H1 (cell line): ENCODE measurements around the gene ZRANB3. TPM values are rescaled to one million over a fixed set of nuclear protein-coding genes. Genes with fewer than 3 reads are reported as not detected.
"Not testable (repeated sequence)": the region's sequence is repeated elsewhere in the genome, so short reads cannot be mapped to it uniquely, and the experiment has no call there.

ENCODE experiments used
- CTCF ChIA-PET: fragments of 300-600 bp; sonication (Branson Sonifier 250); formaldehyde crosslinking; loops from one replicate; lab custom pipeline; 2021; ENCODE audit not compliant: partially characterized antibody; lab: Charles Lee
- POLR2A ChIA-PET: fragments of 300-600 bp; sonication (Branson Sonifier 250); formaldehyde crosslinking; loops from one replicate; lab custom pipeline; 2021; ENCODE audit warnings: inconsistent platforms; ENCODE audit not compliant: partially characterized antibody; lab: Charles Lee
- DNase-seq, 2 experiments: peaks; one replicate each; pipeline versions ENCODE4 v3.0.0 to v3.0.0-alpha.2; 2010 to 2022; ENCODE audit warnings: low spot score in 2 of 2, low read depth in 1 of 2, mixed read lengths in 1 of 2
- FAIRE-seq: peaks from 2 replicates; lab custom pipeline; 2011; peaks lifted over from hg19 to GRCh38; lab: Jason Lieb, UNC
- H2AFZ ChIP-seq: 2 replicates; pipeline ENCODE4 v1.8.1; 2012; ENCODE audit warnings: low read length, inconsistent platforms
- H2AK5ac ChIP-seq: 2 replicates; pipeline ENCODE4 v1.6.1; 2013; ENCODE audit warnings: low read depth, low read length
- H2BK120ac ChIP-seq: replicated peaks from 2 replicates; pipeline ENCODE3; 2013; ENCODE audit warnings: low read depth, low read length, inconsistent platforms
- H2BK12ac ChIP-seq: 2 replicates; pipeline ENCODE4 v1.6.1; 2013; ENCODE audit warnings: low read depth, low read length
- H2BK15ac ChIP-seq: 2 replicates; pipeline ENCODE4 v1.6.1; 2013; ENCODE audit warnings: low read length
- H2BK20ac ChIP-seq: 2 replicates; pipeline ENCODE4 v1.6.1; 2013; ENCODE audit warnings: low read length
- H2BK5ac ChIP-seq: 2 replicates; pipeline ENCODE4 v1.6.1; 2013; ENCODE audit warnings: low read depth, low read length
- H3K14ac ChIP-seq: 2 replicates; pipeline ENCODE4 v1.6.1; 2013; ENCODE audit warnings: inconsistent platforms; ENCODE audit not compliant: insufficient read length
- H3K18ac ChIP-seq: 2 replicates; pipeline ENCODE4 v1.6.1; 2013; ENCODE audit warnings: low read length; ENCODE audit errors: extremely low read depth
- H3K23ac ChIP-seq: 2 replicates; pipeline ENCODE4 v1.6.1; 2013; ENCODE audit warnings: inconsistent platforms; ENCODE audit not compliant: insufficient read length
- H3K23me2 ChIP-seq: 2 replicates; pipeline ENCODE4 v1.6.1; 2013; ENCODE audit warnings: low read depth, low read length
- H3K27ac ChIP-seq: 2 replicates; pipeline ENCODE4 v1.6.1; 2011; ENCODE audit warnings: low read depth, low read length, inconsistent platforms
- H3K27me3 ChIP-seq, 4 experiments: replicated peaks in 1 of 4; 1 replicate in 1 of 4; 2 replicates in 3 of 4; pipeline versions ENCODE4 v1.6.1 to v1.8.1; 2011 to 2013; ENCODE audit warnings: low read length in 3 of 4, mild to moderate bottlenecking in 3 of 4, inconsistent platforms in 2 of 4, mixed read lengths in 2 of 4, moderate library complexity in 1 of 4; ENCODE audit not compliant: control insufficient read depth in 3 of 4, insufficient read depth in 3 of 4; ENCODE audit errors: extremely low read depth in 1 of 4
- H3K36me3 ChIP-seq, 4 experiments: 2 replicates each; pipeline versions ENCODE4 v1.6.1 to v1.8.1; 2011 to 2013; ENCODE audit warnings: mild to moderate bottlenecking in 4 of 4, low read length in 3 of 4, moderate library complexity in 2 of 4, control low read depth in 1 of 4, inconsistent platforms in 1 of 4; ENCODE audit not compliant: insufficient read depth in 4 of 4, control insufficient read depth in 2 of 4
- H3K4ac ChIP-seq: replicated peaks from 2 replicates; pipeline ENCODE3; 2013; ENCODE audit warnings: low read length, low read depth, mixed read lengths, inconsistent platforms; ENCODE audit not compliant: insufficient read length
- H3K4me1 ChIP-seq, 4 experiments: replicated peaks in 1 of 4; 1 replicate in 1 of 4; 2 replicates in 3 of 4; pipeline versions ENCODE4 v1.6.1 to v1.8.1; 2011 to 2013; ENCODE audit warnings: low read length in 3 of 4, inconsistent platforms in 2 of 4, mixed read lengths in 1 of 4; ENCODE audit not compliant: insufficient read depth in 4 of 4, control insufficient read depth in 3 of 4
- H3K4me2 ChIP-seq, 2 experiments: 2 replicates each; pipeline versions ENCODE4 v1.6.1 to v1.8.1; 2011 to 2013; ENCODE audit warnings: low read depth in 2 of 2, low read length in 2 of 2, control low read depth in 1 of 2, inconsistent platforms in 1 of 2, mild to moderate bottlenecking in 1 of 2; ENCODE audit not compliant: insufficient read depth in 1 of 2
- H3K4me3 ChIP-seq, 4 experiments: fragments of 200-600, 300-600 bp in 1 of 4; sonication (generic), shearing (Covaris generic), sonication (Bioruptor Twin) in 1 of 4; 2 replicates each; pipeline versions ENCODE4 v1.5.1 to v1.8.1; 2011 to 2016; ENCODE audit warnings: low read length in 4 of 4, low read depth in 3 of 4, control low read depth in 2 of 4, inconsistent platforms in 2 of 4, mild to moderate bottlenecking in 2 of 4, mixed read lengths in 1 of 4, moderate library complexity in 1 of 4; ENCODE audit not compliant: insufficient read depth in 2 of 4; ENCODE audit errors: extremely low read depth in 1 of 4
- H3K56ac ChIP-seq: replicated peaks from 2 replicates; pipeline ENCODE3; 2013; ENCODE audit warnings: low read depth, mild to moderate bottlenecking, mixed read lengths, low read length, inconsistent platforms; ENCODE audit not compliant: insufficient read length
- H3K79me1 ChIP-seq: 2 replicates; pipeline ENCODE4 v1.6.1; 2013; ENCODE audit warnings: low read depth, low read length, control low read depth
- H3K79me2 ChIP-seq, 2 experiments: 2 replicates each; pipeline versions ENCODE4 v1.6.1 to v1.8.1; 2012 to 2013; ENCODE audit warnings: low read length in 2 of 2, mild to moderate bottlenecking in 2 of 2, inconsistent platforms in 1 of 2; ENCODE audit not compliant: insufficient read depth in 2 of 2, control insufficient read depth in 1 of 2
- H3K9ac ChIP-seq, 4 experiments: replicated peaks in 1 of 4; 1 replicate in 1 of 4; 2 replicates in 3 of 4; pipeline versions ENCODE4 v1.6.1 to v1.8.1; 2011 to 2013; ENCODE audit warnings: low read depth in 3 of 4, low read length in 3 of 4, control low read depth in 2 of 4, mild to moderate bottlenecking in 2 of 4, moderate library complexity in 2 of 4, inconsistent platforms in 1 of 4; ENCODE audit errors: extremely low read depth in 1 of 4
- H3K9me3 ChIP-seq, 2 experiments: 2 replicates each; pipeline versions ENCODE4 v1.6.1 to v1.8.1; 2012 to 2013; ENCODE audit warnings: mild to moderate bottlenecking in 2 of 2, moderate library complexity in 2 of 2, control low read depth in 1 of 2, inconsistent platforms in 1 of 2, low read depth in 1 of 2, low read length in 1 of 2, mixed read lengths in 1 of 2; ENCODE audit not compliant: insufficient read depth in 2 of 2
- H4K20me1 ChIP-seq, 2 experiments: replicated peaks in 1 of 2; 2 replicates each; pipeline versions ENCODE3 to v1.8.1; 2011 to 2013; ENCODE audit warnings: inconsistent platforms in 2 of 2, low read length in 2 of 2, mild to moderate bottlenecking in 1 of 2; ENCODE audit not compliant: insufficient read depth in 2 of 2, control insufficient read depth in 1 of 2
- H4K5ac ChIP-seq: 2 replicates; pipeline ENCODE4 v1.6.1; 2013; ENCODE audit warnings: low read length, low read depth, mixed read lengths, inconsistent platforms; ENCODE audit not compliant: insufficient read length
- H4K8ac ChIP-seq: 2 replicates; pipeline ENCODE4 v1.8.0; 2013; ENCODE audit warnings: mild to moderate bottlenecking, moderate library complexity, low read length, inconsistent platforms; ENCODE audit not compliant: insufficient read depth; ENCODE audit errors: extremely low read depth
- H4K91ac ChIP-seq: replicated peaks from 2 replicates; pipeline ENCODE3; 2013; ENCODE audit warnings: low read length, mixed read lengths, inconsistent platforms; ENCODE audit not compliant: insufficient read length
- WGBS, 2 experiments: shearing (Covaris generic) in 1 of 2; methylation state at CpG; one replicate each; pipeline versions ENCODE4 v1.1.6 to v1.1.7; 2013 to 2015; ENCODE audit warnings: low lambda C conversion rate in 2 of 2, mixed read lengths in 2 of 2, inconsistent platforms in 1 of 2, low coverage in 1 of 2, missing lambda C conversion rate in 1 of 2; ENCODE audit not compliant: insufficient replicate concordance in 2 of 2, insufficient coverage in 1 of 2, insufficient read length in 1 of 2; ENCODE audit errors: extremely low coverage in 1 of 2, missing lambda C conversion rate in 1 of 2; 5-methylcytosine and 5-hydroxymethylcytosine counted together
- polyA plus RNA-seq, 7 experiments: library from polyadenylated mRNA; depleted of rRNA in 3 of 7; stranded (reverse) in 5 of 7; unstranded in 2 of 7; fragments of >200 nt in 5 of 7; fragments of 200-250 nt in 2 of 7; gene quantifications; 1 replicate in 5 of 7; 2 replicates in 1 of 7; 4 replicates in 1 of 7; pipeline versions ENCODE4 v1.2.1 to v1.2.3, GENCODE V29; 2011 to 2013; ENCODE audit warnings: missing spikeins in 2 of 7, mixed read lengths in 2 of 7
- total RNA-seq: library from RNA; stranded (reverse); fragmentation: NEBNext Ultra II Directional; extraction: Animal tissue kit (Norgen Biotek cat#: 25700); gene quantifications from 2 replicates; pipeline ENCODE4 v1.2.1, GENCODE V29; 2021

Gene ZRANB3
- total and polyA plus RNA-seq, 2 of the 8 experiments (the other 6 are each of a cell fraction or from before 2014, with no cell fraction given) = 4.5 to 19.3 TPM

GRCh38 chr2:135453027-135453426 is 78.0 kb downstream of the ZRANB3 start:
- H2BK20ac ChIP-seq, H4K8ac ChIP-seq, H3K18ac ChIP-seq, H3K27ac ChIP-seq, H3K4me2 ChIP-seq, H2BK5ac ChIP-seq, H3K27me3 ChIP-seq, DNase-seq, H2BK15ac ChIP-seq, H3K14ac ChIP-seq, H4K20me1 ChIP-seq, POLR2A ChIA-PET, H3K4me3 ChIP-seq, FAIRE-seq, H2AK5ac ChIP-seq, H3K79me2 ChIP-seq, H3K9ac ChIP-seq, H3K23ac ChIP-seq, H3K4me1 ChIP-seq, H2BK12ac ChIP-seq, H3K23me2 ChIP-seq, H2BK120ac ChIP-seq, H3K56ac ChIP-seq, H4K5ac ChIP-seq, H4K91ac ChIP-seq, H3K79me1 ChIP-seq, H2AFZ ChIP-seq, H3K4ac ChIP-seq: not testable (repeated sequence)
- 79% methylated on average over 1 of the region's 1 CpG; no CpG with 5 or more reads in 1 of the 2 experiments for WGBS, 2 experiments
- H3K9me3 ChIP-seq = peaks cover 10 to 29% of the 10 kb centered on the region in 2 experiments; a peak in 3 of 4 replicates
- peaks cover 0 to 11% (median 0%) of the 10 kb centered on the region in 4 experiments; a peak in 3 of 8 replicates for H3K36me3 ChIP-seq
- CTCF ChIA-PET = interaction anchor here (0.9 kb wide), 1 partner anchor 21 kb away, joined by 3 read pairs; no protein-coding TSS in a partner anchor
